MM.1S (cell line): ENCODE measurements around the gene MED13L.

Source experiments
- DNase-seq: peaks from one replicate; pipeline ENCODE4 v3.0.0-alpha.2; 2015
- H2AFZ ChIP-seq: fragments of 300-600 bp; sonication (generic); 2 replicates; pipeline ENCODE4 v1.6.0; 2016; ENCODE audit warnings: antibody characterized with exemption, low read length
- H3F3A ChIP-seq: fragments of 300-600 bp; sonication (generic); 2 replicates; pipeline ENCODE4 v1.6.1; 2016; ENCODE audit warnings: mild to moderate bottlenecking, antibody characterized with exemption, low read length, moderate library complexity, mixed read lengths; ENCODE audit not compliant: insufficient read depth
- H3K27ac ChIP-seq: fragments of 300-600 bp; sonication (generic); 2 replicates; pipeline ENCODE4 v1.5.1; 2016; ENCODE audit warnings: mild to moderate bottlenecking, low read length
- H3K27me3 ChIP-seq: fragments of 300-600 bp; sonication (generic); replicated peaks from 2 replicates; pipeline ENCODE4 v1.6.0; 2016; ENCODE audit warnings: low read length; ENCODE audit not compliant: insufficient read depth
- H3K36me3 ChIP-seq: fragments of 300-600 bp; sonication (generic); replicated peaks from 2 replicates; pipeline ENCODE4 v1.6.1; 2016; ENCODE audit warnings: mild to moderate bottlenecking, low read length, mixed read lengths; ENCODE audit not compliant: insufficient read depth
- H3K4me1 ChIP-seq: fragments of 300-600 bp; sonication (generic); 2 replicates; pipeline ENCODE4 v1.6.1; 2016; ENCODE audit warnings: low read length, mixed read lengths
- H3K4me2 ChIP-seq: fragments of 300-600 bp; sonication (generic); 2 replicates; pipeline ENCODE4 v1.6.0; 2016; ENCODE audit warnings: low read depth, low read length
- H3K4me3 ChIP-seq: fragments of 300-600 bp; sonication (generic); 2 replicates; pipeline ENCODE4 v1.5.1; 2016; ENCODE audit warnings: low read length, mixed read lengths
- H3K79me2 ChIP-seq: fragments of 300-600 bp; sonication (generic); 2 replicates; pipeline ENCODE4 v1.6.1; 2016; ENCODE audit warnings: mixed run types, low read length, mixed read lengths
- H3K9ac ChIP-seq: fragments of 300-600 bp; sonication (generic); 2 replicates; pipeline ENCODE4 v1.6.1; 2016; ENCODE audit warnings: low read length, mixed read lengths
- H3K9me2 ChIP-seq: fragments of 300-600 bp; sonication (generic); replicated peaks from 2 replicates; pipeline ENCODE4 v1.6.1; 2016; ENCODE audit warnings: mild to moderate bottlenecking, low read length, mixed read lengths; ENCODE audit not compliant: insufficient read depth
- H3K9me3 ChIP-seq: fragments of 300-600 bp; sonication (generic); replicated peaks from 2 replicates; pipeline ENCODE4 v1.6.1; 2016; ENCODE audit warnings: mild to moderate bottlenecking, low read length, mixed read lengths; ENCODE audit not compliant: insufficient read depth
- H4K20me1 ChIP-seq: fragments of 300-600 bp; sonication (generic); 2 replicates; pipeline ENCODE4 v1.6.1; 2016; ENCODE audit warnings: mild to moderate bottlenecking, low read length, moderate library complexity, mixed read lengths; ENCODE audit not compliant: insufficient read depth
- EZH2 ChIP-seq: fragments of 300-600 bp; sonication (generic); optimal IDR thresholded peaks from 2 replicates; pipeline ENCODE3; 2017; ENCODE audit warnings: low read depth, mild to moderate bottlenecking, antibody characterized with exemption, low read length, mixed read lengths
- EZH2phosphoT487 ChIP-seq: fragments of 300-600 bp; sonication (generic); IDR thresholded peaks from 2 replicates; pipeline ENCODE4 v1.6.1; 2018; ENCODE audit warnings: antibody characterized with exemption, low read length
- TF ChIP-seq, protein P1 (sequence below): fragments of 300-600 bp; sonication (generic); IDR thresholded peaks from 2 replicates; pipeline ENCODE4 v1.5.1; 2016; ENCODE audit warnings: antibody characterized with exemption, low read length, mixed read lengths

MED13L gene

GRCh38 chr12:116122628-116123027 is 154.9 kb downstream of the MED13L start:
- H3K36me3 ChIP-seq = no peaks in the 10 kb centered on the region
- no peaks in the 10 kb centered on the region for H3F3A ChIP-seq
- H3K27me3 ChIP-seq = no peaks in the 10 kb centered on the region
- H3K79me2 ChIP-seq = peaks cover 92% of the 10 kb centered on the region
- H3K9ac ChIP-seq = no peak overlapping the region
- H3K4me1 ChIP-seq = no peaks in the 10 kb centered on the region
- no peak overlapping the region for H3K4me2 ChIP-seq
- H3K4me3 ChIP-seq = no peak overlapping the region
- H3K27ac ChIP-seq = no peak overlapping the region
- no peaks in the 10 kb centered on the region for H3K9me2 ChIP-seq
- no peak overlapping the region for H2AFZ ChIP-seq
- no peaks in the 10 kb centered on the region for H3K9me3 ChIP-seq
- DNase-seq = no peak
- no peak for TF ChIP-seq EZH2phosphoT487
- no peak for TF ChIP-seq EZH2
- TF ChIP-seq, protein P1, sequence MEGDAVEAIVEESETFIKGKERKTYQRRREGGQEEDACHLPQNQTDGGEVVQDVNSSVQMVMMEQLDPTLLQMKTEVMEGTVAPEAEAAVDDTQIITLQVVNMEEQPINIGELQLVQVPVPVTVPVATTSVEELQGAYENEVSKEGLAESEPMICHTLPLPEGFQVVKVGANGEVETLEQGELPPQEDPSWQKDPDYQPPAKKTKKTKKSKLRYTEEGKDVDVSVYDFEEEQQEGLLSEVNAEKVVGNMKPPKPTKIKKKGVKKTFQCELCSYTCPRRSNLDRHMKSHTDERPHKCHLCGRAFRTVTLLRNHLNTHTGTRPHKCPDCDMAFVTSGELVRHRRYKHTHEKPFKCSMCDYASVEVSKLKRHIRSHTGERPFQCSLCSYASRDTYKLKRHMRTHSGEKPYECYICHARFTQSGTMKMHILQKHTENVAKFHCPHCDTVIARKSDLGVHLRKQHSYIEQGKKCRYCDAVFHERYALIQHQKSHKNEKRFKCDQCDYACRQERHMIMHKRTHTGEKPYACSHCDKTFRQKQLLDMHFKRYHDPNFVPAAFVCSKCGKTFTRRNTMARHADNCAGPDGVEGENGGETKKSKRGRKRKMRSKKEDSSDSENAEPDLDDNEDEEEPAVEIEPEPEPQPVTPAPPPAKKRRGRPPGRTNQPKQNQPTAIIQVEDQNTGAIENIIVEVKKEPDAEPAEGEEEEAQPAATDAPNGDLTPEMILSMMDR = no peak
- H4K20me1 ChIP-seq = peaks cover 21% of the 10 kb centered on the region; the same call in 1 of the 2 replicates

- Histone ChIP-seq H3K4me3 (no peak overlapping the region), H3K79me2 (peaks cover 93% of the 10 kb centered on the region), H3K9me3 (no peaks in the 10 kb centered on the region), H3F3A (no peaks in the 10 kb centered on the region), H3K9me2 (no peaks in the 10 kb centered on the region), H3K27ac (no peak overlapping the region), H3K27me3 (no peaks in the 10 kb centered on the region), H3K4me2 (no peak overlapping the region), H4K20me1 (peaks cover 23% of the 10 kb centered on the region; the same call in 1 of the 2 replicates), H3K4me1 (no peaks in the 10 kb centered on the region), H3K9ac (no peak overlapping the region), H3K36me3 (no peaks in the 10 kb centered on the region), H2AFZ (no peak overlapping the region)
- DNase-seq = no peak
- TF ChIP-seq EZH2 (no peak), EZH2phosphoT487 (no peak)
- TF ChIP-seq, protein P1 = no peak
Measured at GRCh38 chr12:116121453-116121871, 156.0 kb downstream of the MED13L start.

- Histone ChIP-seq H4K20me1 (peaks cover 19% of the 10 kb centered on the region; the same call in 1 of the 2 replicates), H3K27me3 (no peaks in the 10 kb centered on the region), H3K9me2 (no peaks in the 10 kb centered on the region), H3K4me2 (no peak overlapping the region), H3K4me3 (no peak overlapping the region), H3K27ac (no peak overlapping the region), H3K9ac (no peak overlapping the region), H3K36me3 (no peaks in the 10 kb centered on the region), H3F3A (no peaks in the 10 kb centered on the region), H3K4me1 (no peaks in the 10 kb centered on the region), H3K79me2 (peaks cover 88% of the 10 kb centered on the region), H3K9me3 (no peaks in the 10 kb centered on the region), H2AFZ (no peak overlapping the region)
- no peak for DNase-seq
- TF ChIP-seq, protein P1 = no peak
- TF ChIP-seq EZH2phosphoT487 (no peak), EZH2 (no peak)
Measured at GRCh38 chr12:116116650-116117424, 160.7 kb downstream of the MED13L start.
